MG63 (cell line): Measurements from ENCODE around the gene GATA1. TPM values are rescaled to one million over a fixed set of nuclear protein-coding genes. Genes with fewer than 3 reads are reported as not detected.
A peak's percentile ranks its signal among the peaks of the same experiment; 100 is the strongest.
"Not testable (repeated sequence)": the region's sequence is repeated elsewhere in the genome, so short reads cannot be mapped to it uniquely, and the experiment has no call there.

Experiments
- DNase-seq: peaks from one replicate; pipeline ENCODE4 v3.0.0-alpha.2; 2020
- H3K27me3 ChIP-seq: fragments of 250-450 bp; sonication (Bioruptor Pico); 2 replicates; pipeline ENCODE4 v1.5.1; 2020; ENCODE audit warnings: mild to moderate bottlenecking, moderate library complexity
- H3K36me3 ChIP-seq: fragments of 250-450 bp; sonication (Bioruptor Pico); 2 replicates; pipeline ENCODE4 v1.5.1; 2020; ENCODE audit warnings: mild to moderate bottlenecking, moderate library complexity
- H3K4me3 ChIP-seq: fragments of 250-450 bp; sonication (Bioruptor Pico); 2 replicates; pipeline ENCODE4 v1.5.1; 2020; ENCODE audit warnings: mild to moderate bottlenecking, moderate library complexity
- H3K9me3 ChIP-seq: fragments of 250-450 bp; sonication (Bioruptor Pico); 2 replicates; pipeline ENCODE4 v1.5.1; 2020; ENCODE audit warnings: mild to moderate bottlenecking, moderate library complexity
- total RNA-seq: library from RNA; depleted of rRNA; stranded (reverse); fragments of >200 nt; shearing (Covaris generic); gene quantifications from 2 replicates; pipeline ENCODE4 v1.2.3, GENCODE V29; 2014; ENCODE audit warnings: low replicate concordance

Gene GATA1
- total RNA-seq, 1 experiment from 2014 or later = not detected

- H3K36me3 ChIP-seq = no peaks in the 10 kb centered on the region
- peak; percentile 40 for DNase-seq
- H3K27me3 ChIP-seq = no peaks in the 10 kb centered on the region
- no peaks in the 10 kb centered on the region for H3K9me3 ChIP-seq
- no peak overlapping the region for H3K4me3 ChIP-seq
Measured at GRCh38 chrX:48794911-48795515, 8.6 kb downstream of the GATA1 start.

- Histone ChIP-seq H3K4me3 (no peak overlapping the region), H3K27me3 (no peaks in the 10 kb centered on the region), H3K36me3 (no peaks in the 10 kb centered on the region), H3K9me3 (no peaks in the 10 kb centered on the region)
- no peak for DNase-seq
Measured at GRCh38 chrX:48798318-48798717, 11.9 kb downstream of the GATA1 start.

GRCh38 chrX:48800574-48801279, 14.3 kb downstream of the GATA1 start:
- Histone ChIP-seq H3K27me3 (no peaks in the 10 kb centered on the region), H3K36me3 (no peaks in the 10 kb centered on the region), H3K4me3 (peak overlapping the region; percentile 97), H3K9me3 (no peaks in the 10 kb centered on the region)
- DNase-seq = no peak

GRCh38 chrX:48801280-48802088, 15.1 kb downstream of the GATA1 start, which contains the start of gene HDAC6:
HDAC6 (plus strand) TSS chrX:48802067; CDS start chrX:48802693, 626 bp downstream.
- Histone ChIP-seq H3K27me3 (no peaks in the 10 kb centered on the region), H3K36me3 (no peaks in the 10 kb centered on the region), H3K9me3 (no peaks in the 10 kb centered on the region), H3K4me3 (peak within 1 kb of the TSS; percentile 97)
- peak; percentile 96 for DNase-seq

- H3K9me3 ChIP-seq = no peaks in the 10 kb centered on the region
- no peaks in the 10 kb centered on the region for H3K36me3 ChIP-seq
- H3K4me3 ChIP-seq = peak overlapping the region; percentile 77
- peak; percentile 85 for DNase-seq
- no peaks in the 10 kb centered on the region for H3K27me3 ChIP-seq
Measured at GRCh38 chrX:48802089-48802904, 15.9 kb downstream of the GATA1 start.

- no peak for DNase-seq
- no peaks in the 10 kb centered on the region for H3K36me3 ChIP-seq
Measured at GRCh38 chrX:48802905-48803200, 16.5 kb downstream of the GATA1 start.

GRCh38 chrX:48806081-48806480, 19.7 kb downstream of the GATA1 start:
- Histone ChIP-seq H3K36me3 (no peaks in the 10 kb centered on the region), H3K9me3 (no peaks in the 10 kb centered on the region), H3K4me3 (no peak overlapping the region), H3K27me3 (no peaks in the 10 kb centered on the region)
- no peak for DNase-seq

More at GRCh38 chrX:48802905-48803200, 16.5 kb downstream of the GATA1 start:
- Histone ChIP-seq H3K27me3 (no peaks in the 10 kb centered on the region), H3K4me3 (peak overlapping the region; percentile 77), H3K9me3 (no peaks in the 10 kb centered on the region)

- no peaks in the 10 kb centered on the region for H3K9me3 ChIP-seq
- H3K4me3 ChIP-seq = no peak overlapping the region
- no peak for DNase-seq
- no peaks in the 10 kb centered on the region for H3K27me3 ChIP-seq
- H3K36me3 ChIP-seq = no peaks in the 10 kb centered on the region
Measured at GRCh38 chrX:48813644-48814043, 27.3 kb downstream of the GATA1 start.

GRCh38 chrX:48814722-48815121, 28.3 kb downstream of the GATA1 start:
- H3K9me3 ChIP-seq = no peaks in the 10 kb centered on the region
- H3K27me3 ChIP-seq = no peaks in the 10 kb centered on the region
- no peak for DNase-seq
- no peak overlapping the region for H3K4me3 ChIP-seq
- H3K36me3 ChIP-seq = no peaks in the 10 kb centered on the region

GRCh38 chrX:48815266-48815665, 28.9 kb downstream of the GATA1 start:
- H3K36me3 ChIP-seq = no peaks in the 10 kb centered on the region
- no peak for DNase-seq
- no peaks in the 10 kb centered on the region for H3K27me3 ChIP-seq
- H3K4me3 ChIP-seq = no peak overlapping the region
- no peaks in the 10 kb centered on the region for H3K9me3 ChIP-seq

- Histone ChIP-seq H3K36me3 (no peaks in the 10 kb centered on the region), H3K27me3 (no peaks in the 10 kb centered on the region), H3K4me3 (no peak overlapping the region), H3K9me3 (no peaks in the 10 kb centered on the region)
- no peak for DNase-seq
Measured at GRCh38 chrX:48816014-48816810, 29.8 kb downstream of the GATA1 start.

- DNase-seq = no peak
- H3K27me3 ChIP-seq = no peaks in the 10 kb centered on the region
Measured at GRCh38 chrX:48818098-48818497, 31.7 kb downstream of the GATA1 start.

GRCh38 chrX:48818866-48819265, 32.5 kb downstream of the GATA1 start:
- Histone ChIP-seq H3K4me3 (no peak overlapping the region), H3K9me3 (no peaks in the 10 kb centered on the region), H3K27me3 (no peaks in the 10 kb centered on the region), H3K36me3 (no peaks in the 10 kb centered on the region)
- DNase-seq = no peak

More at GRCh38 chrX:48818098-48818497, 31.7 kb downstream of the GATA1 start:
- H3K36me3 ChIP-seq = no peaks in the 10 kb centered on the region
- no peak overlapping the region for H3K4me3 ChIP-seq
- no peaks in the 10 kb centered on the region for H3K9me3 ChIP-seq

GRCh38 chrX:48819394-48819793, 33.0 kb downstream of the GATA1 start:
- not testable (repeated sequence) for H3K27me3 ChIP-seq, H3K9me3 ChIP-seq, H3K4me3 ChIP-seq, DNase-seq, H3K36me3 ChIP-seq

- no peaks in the 10 kb centered on the region for H3K9me3 ChIP-seq
- H3K36me3 ChIP-seq = no peaks in the 10 kb centered on the region
- H3K4me3 ChIP-seq = no peak overlapping the region
- no peak for DNase-seq
- H3K27me3 ChIP-seq = no peaks in the 10 kb centered on the region
Measured at GRCh38 chrX:48823053-48823452, 36.7 kb downstream of the GATA1 start.

- no peaks in the 10 kb centered on the region for H3K36me3 ChIP-seq
- H3K27me3 ChIP-seq = no peaks in the 10 kb centered on the region
- H3K4me3 ChIP-seq = no peak overlapping the region
- no peaks in the 10 kb centered on the region for H3K9me3 ChIP-seq
- no peak for DNase-seq
Measured at GRCh38 chrX:48824066-48824465, 37.7 kb downstream of the GATA1 start.
